Osteoblast (primary cell): ENCODE measurements around the gene ZG16B. TPM values are rescaled to one million over a fixed set of nuclear protein-coding genes. Genes with fewer than 3 reads are reported as not detected.

Experiments used
- DNase-seq: peaks from one replicate; pipeline ENCODE4 v3.0.0; 2011; ENCODE audit warnings: low spot score, mixed read lengths; ENCODE audit not compliant: insufficient read length; ENCODE audit errors: missing footprints
- H2AFZ ChIP-seq: 2 replicates; pipeline ENCODE4 v1.6.0; 2011; ENCODE audit warnings: mild to moderate bottlenecking, low read length
- H3K27ac ChIP-seq: 2 replicates; pipeline ENCODE4 v1.5.1; 2011; ENCODE audit warnings: mild to moderate bottlenecking, low read depth, low read length, moderate library complexity
- H3K27me3 ChIP-seq: 2 replicates; pipeline ENCODE4 v1.6.0; 2012; ENCODE audit warnings: mild to moderate bottlenecking, control low read depth, inconsistent platforms, low read length, moderate library complexity; ENCODE audit not compliant: insufficient read depth
- H3K36me3 ChIP-seq: 2 replicates; pipeline ENCODE4 v1.5.1; 2011; ENCODE audit warnings: mild to moderate bottlenecking, low read length, control low read depth, moderate library complexity; ENCODE audit not compliant: insufficient read depth
- H3K4me1 ChIP-seq: 2 replicates; pipeline ENCODE4 v1.5.1; 2011; ENCODE audit warnings: mild to moderate bottlenecking, low read length, control low read depth, moderate library complexity; ENCODE audit not compliant: insufficient read depth
- H3K4me2 ChIP-seq: 2 replicates; pipeline ENCODE4 v1.6.0; 2011; ENCODE audit warnings: mild to moderate bottlenecking, low read length; ENCODE audit not compliant: insufficient read depth
- H3K4me3 ChIP-seq: fragments of 200-600 bp; sonication (generic); 3 replicates; pipeline ENCODE4 v1.5.1; 2012; ENCODE audit warnings: mild to moderate bottlenecking, low read length, inconsistent platforms; ENCODE audit not compliant: insufficient read depth
- H3K79me2 ChIP-seq: 2 replicates; pipeline ENCODE4 v1.6.0; 2012; ENCODE audit warnings: mild to moderate bottlenecking, low read length, control low read depth, inconsistent platforms; ENCODE audit not compliant: insufficient read depth
- H3K9me3 ChIP-seq: 2 replicates; pipeline ENCODE4 v1.5.1; 2011; ENCODE audit warnings: low read depth, low read length, control low read depth
- H4K20me1 ChIP-seq: 2 replicates; pipeline ENCODE4 v1.6.0; 2012; ENCODE audit warnings: mild to moderate bottlenecking, low read length, control low read depth; ENCODE audit not compliant: insufficient read depth
- CTCF ChIP-seq: IDR thresholded peaks from 2 replicates; pipeline ENCODE4 v1.5.1; 2011; ENCODE audit warnings: mild to moderate bottlenecking, low read depth, low read length, moderate library complexity; ENCODE audit errors: extremely low read depth
- total RNA-seq: library from RNA; depleted of rRNA; stranded (reverse); fragments of >200 nt; gene quantifications from 2 replicates; pipeline ENCODE4 v1.2.3, GENCODE V29; 2012

Gene ZG16B
- total RNA-seq, 1 donor = 1.4 TPM

GRCh38 chr16:2846511-2847310 is 16.6 kb downstream of the ZG16B start:
- Histone ChIP-seq H3K79me2 (no peaks in the 10 kb centered on the region), H3K9me3 (no peaks in the 10 kb centered on the region), H3K4me2 (no peak overlapping the region), H3K36me3 (no peaks in the 10 kb centered on the region), H3K27ac (no peak overlapping the region), H3K4me3 (no peak overlapping the region), H4K20me1 (no peaks in the 10 kb centered on the region), H2AFZ (no peak overlapping the region), H3K4me1 (peaks cover 11% of the 10 kb centered on the region), H3K27me3 (peaks cover 15% of the 10 kb centered on the region)
- peak; percentile 92 for DNase-seq
- TF ChIP-seq CTCF = no peak

DNA sequence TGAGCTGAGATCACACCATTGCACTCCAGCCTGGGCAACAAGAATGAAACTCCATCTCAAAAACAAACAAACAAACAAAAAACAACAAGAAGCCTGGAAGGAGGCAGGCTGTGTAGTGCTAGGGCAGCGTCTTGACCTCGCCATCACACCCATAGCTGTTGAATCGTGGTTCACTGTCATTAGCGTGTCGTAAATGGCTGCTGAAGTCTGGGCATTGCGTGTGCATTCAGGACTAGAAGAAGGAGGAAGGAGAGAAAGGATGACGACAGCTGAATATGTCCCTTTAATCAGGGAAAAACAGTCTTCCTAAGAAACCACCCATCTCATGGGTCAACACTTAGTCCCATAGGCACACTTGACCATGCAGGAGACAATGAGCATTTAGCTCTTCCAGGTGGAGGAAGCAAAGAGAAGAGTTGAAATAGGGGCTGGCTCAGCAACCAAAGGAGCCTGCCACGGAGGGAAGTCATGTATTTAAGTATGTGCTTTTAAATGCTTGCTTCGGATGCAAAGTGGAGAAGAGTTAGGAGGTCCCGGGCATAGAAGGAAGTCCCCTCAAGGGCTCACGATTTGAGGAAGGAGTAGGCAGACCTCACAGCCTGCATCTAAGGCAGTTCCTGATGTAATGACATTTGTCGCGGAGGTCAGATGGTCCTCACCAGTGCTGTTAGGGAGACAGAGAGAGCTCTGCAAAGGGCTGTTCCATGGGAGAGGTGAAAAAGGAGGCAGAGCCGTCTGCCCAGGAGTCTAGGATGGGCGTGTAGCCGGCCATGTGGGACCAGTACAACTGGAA is 19.0 kb downstream of the ZG16B start:
- Histone ChIP-seq H3K4me2 (no peak overlapping the region), H3K27ac (no peak overlapping the region), H3K79me2 (no peaks in the 10 kb centered on the region), H3K36me3 (no peaks in the 10 kb centered on the region), H4K20me1 (no peaks in the 10 kb centered on the region), H3K4me1 (peaks cover 11% of the 10 kb centered on the region), H3K4me3 (no peak overlapping the region), H2AFZ (no peak overlapping the region), H3K27me3 (peaks cover 20% of the 10 kb centered on the region), H3K9me3 (no peaks in the 10 kb centered on the region)
- DNase-seq = peak; percentile 54
- TF ChIP-seq CTCF = no peak

DNA sequence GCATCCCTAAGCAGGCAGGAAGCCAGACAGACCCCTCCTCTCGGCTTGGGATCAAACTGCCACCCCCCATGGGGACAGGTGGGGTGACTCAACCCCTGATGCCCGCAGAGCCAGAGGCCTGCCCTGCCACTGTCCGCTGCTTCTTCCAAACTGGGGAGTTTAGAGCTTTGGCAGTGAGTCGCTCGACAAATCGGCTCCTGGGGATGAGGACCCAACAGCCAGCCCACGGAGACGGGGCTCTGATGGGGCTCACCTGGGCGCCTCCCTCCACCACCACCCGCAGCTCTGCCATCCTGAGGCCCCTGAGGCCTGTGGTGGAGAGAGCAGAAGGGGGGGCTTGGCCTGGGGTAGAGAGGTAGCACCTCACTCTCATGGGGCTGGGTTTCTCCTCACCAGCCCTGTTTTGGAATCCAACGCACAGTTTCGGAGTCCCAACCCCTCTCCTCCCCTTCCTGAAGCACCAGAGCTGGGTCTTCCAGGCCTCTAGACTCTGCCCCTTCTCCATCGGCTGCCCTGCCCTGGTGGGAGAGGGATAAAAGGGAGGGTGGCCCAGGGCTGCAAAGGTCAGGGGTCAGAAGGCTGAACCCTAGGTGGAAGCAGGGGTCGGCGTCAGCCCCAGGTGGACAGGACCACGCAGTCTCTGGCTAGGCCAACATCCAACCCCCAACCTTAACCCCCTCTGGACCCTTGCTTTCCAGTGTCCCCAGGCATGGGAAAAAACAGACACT is 22.1 kb downstream of the ZG16B start:
- Histone ChIP-seq H3K4me1 (peaks cover 3% of the 10 kb centered on the region), H4K20me1 (no peaks in the 10 kb centered on the region), H3K36me3 (no peaks in the 10 kb centered on the region), H3K4me2 (no peak overlapping the region), H3K79me2 (no peaks in the 10 kb centered on the region), H3K27me3 (peaks cover 20% of the 10 kb centered on the region), H3K9me3 (no peaks in the 10 kb centered on the region), H2AFZ (no peak overlapping the region), H3K4me3 (no peak overlapping the region), H3K27ac (no peak overlapping the region)
- peak; percentile 81 for DNase-seq
- TF ChIP-seq CTCF = no peak
